ENCODE measurements around the gene RAB8A. TPM values are rescaled to one million over a fixed set of nuclear protein-coding genes. Genes with fewer than 3 reads are reported as not detected.
"Not testable (repeated sequence)": the region's sequence is repeated elsewhere in the genome, so short reads cannot be mapped to it uniquely, and the experiment has no call there.

Gene RAB8A
- total RNA-seq, 1 experiment from 2014 or later = 103 TPM

GRCh38 chr19:16118489-16119033 lies 6.9 kb downstream of the RAB8A start:
- Mint-ChIP-seq H3K27me3 (ENCODE audit: low read depth) (no peaks in the 10 kb centered on the region), H3K4me1 (0 out of 4 replicates have a peak, but pooled peaks cover 0 to 2% of the 10 kb centered on the region in 2 experiments), H3K4me3 (no peak overlapping the region), H3K9me3 (no peaks in the 10 kb centered on the region), H3K36me3 (ENCODE audit: insufficient read depth in 1 of 3, low read depth in 3 of 3) (peaks cover 24 to 67% (median 54%) of the 10 kb centered on the region in 3 experiments; a peak in 6 of 7 replicates), H3K27ac (no peak overlapping the region)
- Histone ChIP-seq H3K4me2 (ENCODE audit: insufficient read depth, insufficient read length, low read length) (no peak overlapping the region), H3K14ac (ENCODE audit: insufficient read depth, low read length) (no peak overlapping the region), H3K23me2 (ENCODE audit: insufficient read length, low read depth, low read length, poor library complexity, severe bottlenecking) (no peaks in the 10 kb centered on the region), H2BK120ac (ENCODE audit: low read depth, low read length, poor library complexity, severe bottlenecking) (no peak overlapping the region), H3K27ac (ENCODE audit: insufficient read length, low read depth, low read length) (no peak overlapping the region), H3K18ac (ENCODE audit: insufficient read length, low read depth, low read length) (no peak overlapping the region), H3K79me2 (ENCODE audit: insufficient read depth, low read length) (peaks cover 5% of the 10 kb centered on the region; the same call in 1 of the 2 replicates), H2BK5ac (ENCODE audit: insufficient read length, low read length) (no peak overlapping the region), H2BK15ac (ENCODE audit: low read depth, low read length) (no peak overlapping the region), H2AFZ (ENCODE audit: low read length) (no peak overlapping the region), H3K4me1 (ENCODE audit: insufficient read depth, low read length) (no peaks in the 10 kb centered on the region), H4K8ac (replicated peaks; ENCODE audit: insufficient read length, low read depth, low read length) (no peak overlapping the region), H4K91ac (ENCODE audit: insufficient read length, low read depth, low read length) (no peak overlapping the region), H4K20me1 (ENCODE audit: control insufficient read depth, insufficient read depth, insufficient read length) (no peaks in the 10 kb centered on the region), H3K9ac (ENCODE audit: extremely low read depth, insufficient read length, low read length) (no peak overlapping the region), H3K27me3 (ENCODE audit: insufficient read depth, low read length) (no peaks in the 10 kb centered on the region), H3K4ac (ENCODE audit: low read depth, low read length) (no peak overlapping the region), H3K9me3 (ENCODE audit: control insufficient read depth, low read depth, low read length) (no peaks in the 10 kb centered on the region), H3K23ac (ENCODE audit: insufficient read length, low read depth, low read length) (no peak overlapping the region), H4K5ac (ENCODE audit: insufficient read length, low read depth, low read length) (no peak overlapping the region), H2AK5ac (ENCODE audit: insufficient read length, low read length) (no peak overlapping the region), H2BK12ac (ENCODE audit: insufficient read length, low read depth, low read length) (no peak overlapping the region), H3K79me1 (ENCODE audit: insufficient read depth, low read depth, low read length, poor library complexity, severe bottlenecking) (peaks cover 4% of the 10 kb centered on the region), H2BK20ac (ENCODE audit: low read depth, low read length, poor library complexity, severe bottlenecking) (no peak overlapping the region), H3T11ph (ENCODE audit: low read length) (no peak overlapping the region), H3K56ac (ENCODE audit: insufficient read length, low read depth, low read length) (no peak overlapping the region)
- WGBS (ENCODE audit: extremely low coverage, insufficient read length, low lambda C conversion rate) = no CpG with 5 or more reads among the region's 12 CpGs
- no peak for TF ChIP-seq CTCF (conservative IDR thresholded peaks at IDR 0.05)
- no peak for DNase-seq

DNA sequence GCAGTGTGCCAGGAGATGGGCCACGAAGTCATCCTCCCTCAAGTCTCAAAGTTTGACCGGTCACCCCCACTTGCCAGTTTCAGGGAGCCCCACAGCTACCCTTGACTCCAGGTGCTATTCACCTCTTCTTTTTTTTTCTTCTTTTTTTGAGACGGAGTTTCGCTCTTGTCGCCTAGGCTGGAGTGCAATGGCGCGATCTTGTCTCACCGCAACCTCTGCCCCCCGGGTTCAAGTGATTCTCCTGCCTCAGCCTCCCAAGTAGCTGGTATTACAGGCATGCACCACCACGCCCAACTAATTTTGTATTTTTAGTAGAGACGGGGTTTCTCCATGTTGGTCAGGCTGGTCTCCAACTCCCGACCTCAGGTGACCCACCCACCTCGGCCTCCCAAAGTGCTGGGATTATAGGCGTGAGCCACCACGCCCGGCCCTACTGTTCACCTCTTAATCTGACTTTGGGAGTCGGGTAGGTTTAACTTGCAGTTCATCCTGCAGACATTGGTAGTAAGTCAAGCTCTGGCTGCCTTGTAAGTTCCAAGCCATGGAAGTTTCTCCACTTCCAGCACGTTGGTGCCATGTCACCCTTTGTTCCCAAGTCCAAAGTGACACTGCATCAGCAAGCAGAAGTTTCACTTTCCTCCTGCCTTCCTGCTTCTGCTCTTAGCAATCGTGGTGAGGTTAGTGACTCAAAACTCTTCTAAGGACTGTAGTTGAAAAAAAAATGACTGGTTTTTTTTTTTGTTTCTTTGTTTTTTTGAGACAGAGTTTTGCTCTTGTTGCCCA lies 7.6 kb downstream of the RAB8A start:
- not testable (repeated sequence) for H3K4me3 Mint-ChIP-seq

More for the DNA sequence above, 7.6 kb downstream of the RAB8A start:
- not testable (repeated sequence) for H3K27me3 Mint-ChIP-seq (ENCODE audit: low read depth); H3K9me3 ChIP-seq (ENCODE audit: control insufficient read depth, low read depth, low read length); H4K91ac ChIP-seq (ENCODE audit: insufficient read length, low read depth, low read length); H3K9ac ChIP-seq (ENCODE audit: extremely low read depth, insufficient read length, low read length); H3K79me2 ChIP-seq (ENCODE audit: insufficient read depth, low read length); H3K4me1 ChIP-seq (ENCODE audit: insufficient read depth, low read length); H4K5ac ChIP-seq (ENCODE audit: insufficient read length, low read depth, low read length); H3K4me2 ChIP-seq (ENCODE audit: insufficient read depth, insufficient read length, low read length); H3K4ac ChIP-seq (ENCODE audit: low read depth, low read length); H3K27ac ChIP-seq (ENCODE audit: insufficient read length, low read depth, low read length); H2BK12ac ChIP-seq (ENCODE audit: insufficient read length, low read depth, low read length); H3K4me1 Mint-ChIP-seq; H2BK15ac ChIP-seq (ENCODE audit: low read depth, low read length); H3K27me3 ChIP-seq (ENCODE audit: insufficient read depth, low read length); H3K23ac ChIP-seq (ENCODE audit: insufficient read length, low read depth, low read length); DNase-seq; H2AFZ ChIP-seq (ENCODE audit: low read length); H3T11ph ChIP-seq (ENCODE audit: low read length); H3K79me1 ChIP-seq (ENCODE audit: insufficient read depth, low read depth, low read length, poor library complexity, severe bottlenecking); H2BK5ac ChIP-seq (ENCODE audit: insufficient read length, low read length); H3K9me3 Mint-ChIP-seq; H3K27ac Mint-ChIP-seq; H3K14ac ChIP-seq (ENCODE audit: insufficient read depth, low read length); H3K18ac ChIP-seq (ENCODE audit: insufficient read length, low read depth, low read length); H2AK5ac ChIP-seq (ENCODE audit: insufficient read length, low read length); H3K23me2 ChIP-seq (ENCODE audit: insufficient read length, low read depth, low read length, poor library complexity, severe bottlenecking); H2BK120ac ChIP-seq (ENCODE audit: low read depth, low read length, poor library complexity, severe bottlenecking); H4K20me1 ChIP-seq (ENCODE audit: control insufficient read depth, insufficient read depth, insufficient read length); H4K8ac ChIP-seq (replicated peaks; ENCODE audit: insufficient read length, low read depth, low read length); H2BK20ac ChIP-seq (ENCODE audit: low read depth, low read length, poor library complexity, severe bottlenecking); H3K56ac ChIP-seq (ENCODE audit: insufficient read length, low read depth, low read length)
- H3K36me3 Mint-ChIP-seq (ENCODE audit: insufficient read depth in 1 of 3, low read depth in 3 of 3) = peaks cover 26 to 66% (median 55%) of the 10 kb centered on the region in 3 experiments; a peak in 6 of 7 replicates
- WGBS (ENCODE audit: extremely low coverage, insufficient read length, low lambda C conversion rate) = no CpG with 5 or more reads among the region's 19 CpGs

Data from H9 (cell line).